Measurements from ENCODE around the gene EIF4G3. TPM values are rescaled to one million over a fixed set of nuclear protein-coding genes. Genes with fewer than 3 reads are reported as not detected.

The EIF4G3 gene
- total and polyA plus RNA-seq, 2 donors (not counting 1 experiment from before 2014, with no cell fraction given), result 33.6 to 76.0 TPM

GRCh38 chr1:20893931-20894330 is 282.8 kb downstream of the EIF4G3 start:
- Histone ChIP-seq H3K9me3 (ENCODE audit: control extremely low read depth in 1 of 3, control insufficient read depth in 2 of 3, insufficient read depth in 1 of 3, low read length in 2 of 3) (no peaks in the 10 kb centered on the region), H3K79me2 (ENCODE audit: control insufficient read depth, insufficient read depth, low read length) (no peaks in the 10 kb centered on the region), H3K4me1 (ENCODE audit: control insufficient read depth in 2 of 2, insufficient read depth in 2 of 2, low read length in 2 of 2) (no peaks in the 10 kb centered on the region), H3K9ac (ENCODE audit: low read length) (no peak overlapping the region), H2AFZ (ENCODE audit: insufficient read depth, low read depth, low read length, poor library complexity, severe bottlenecking) (no peak overlapping the region), H3K4me3 (ENCODE audit: control extremely low read depth in 1 of 5, extremely low read depth in 1 of 5, insufficient read depth in 1 of 5, low read depth in 2 of 5, low read length in 4 of 5) (no peak overlapping the region), H3K27ac (ENCODE audit: low read length in 2 of 2) (no peak overlapping the region), H3K36me3 (replicated peaks in 1 of 2; ENCODE audit: control extremely low read depth in 1 of 2, control insufficient read depth in 1 of 2, extremely low read depth in 1 of 2, insufficient read depth in 2 of 2, low read length in 1 of 2) (peaks cover 14 to 43% of the 10 kb centered on the region in 2 experiments), H3K27me3 (replicated peaks in 1 of 4; ENCODE audit: control extremely low read depth in 1 of 4, control insufficient read depth in 3 of 4, insufficient read depth in 4 of 4, low read length in 3 of 4) (no peaks in the 10 kb centered on the region), H3K4me2 (replicated peaks; ENCODE audit: low read depth, low read length, poor library complexity, severe bottlenecking) (no peak overlapping the region), H4K20me1 (ENCODE audit: control insufficient read depth, insufficient read depth, low read length, poor library complexity, severe bottlenecking) (no peaks in the 10 kb centered on the region)
- ChIA-PET POLR2A (no interaction called here), CTCF (no interaction called here)
- WGBS (ENCODE audit: insufficient coverage), result no CpG with 5 or more reads among the region's 1 CpG
- Mint-ChIP-seq H3K9me3 (ENCODE audit: insufficient read depth) (no peaks in the 10 kb centered on the region), H3K27ac (no peak overlapping the region), H3K4me1 (no peaks in the 10 kb centered on the region), H3K4me3 (no peak overlapping the region), H3K27me3 (no peaks in the 10 kb centered on the region)
- no peak for TF ChIP-seq CTCF (IDR thresholded peaks at IDR 0.05)
- no peak for TF ChIP-seq EZH2 (IDR thresholded peaks at IDR 0.05; ENCODE audit: borderline replicate concordance, insufficient read depth, low read depth, low read length, poor library complexity, severe bottlenecking)
- DNase-seq (no peak), ATAC-seq (ENCODE audit: low read depth) (no peak)
- intact Hi-C loops (cut with micrococcal nuclease), result no loop called here

DNA sequence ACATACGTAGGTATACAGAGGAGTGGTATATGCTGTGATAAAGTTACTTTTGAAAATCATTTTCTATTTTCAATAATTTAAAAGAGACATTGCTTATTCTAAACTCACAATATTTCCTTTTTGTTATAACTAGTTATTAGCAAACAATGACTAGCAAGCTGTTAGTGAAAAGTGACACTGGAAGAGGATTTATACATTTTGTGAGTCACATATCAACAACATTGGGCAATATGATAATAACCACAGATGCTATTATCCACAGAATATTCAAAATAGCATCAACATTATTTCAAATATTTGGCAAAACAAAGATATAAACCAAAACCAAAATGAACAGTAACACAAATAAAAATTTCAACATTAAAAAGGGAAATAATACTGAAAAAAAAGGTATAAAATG is 285.6 kb downstream of the EIF4G3 start:
- intact Hi-C loops (cut with micrococcal nuclease), result no loop called here
- DNase-seq, result no peak
- Mint-ChIP-seq H3K27ac (no peak overlapping the region), H3K4me1 (no peaks in the 10 kb centered on the region), H3K27me3 (no peaks in the 10 kb centered on the region), H3K9me3 (ENCODE audit: insufficient read depth) (no peaks in the 10 kb centered on the region), H3K4me3 (no peak overlapping the region)
- no peaks in the 10 kb centered on the region for H3K27me3 ChIP-seq (replicated peaks in 1 of 4; ENCODE audit: control extremely low read depth in 1 of 4, control insufficient read depth in 3 of 4, insufficient read depth in 4 of 4, low read length in 3 of 4)
- no peaks in the 10 kb centered on the region for H4K20me1 ChIP-seq (ENCODE audit: control insufficient read depth, insufficient read depth, low read length, poor library complexity, severe bottlenecking)
- peaks cover 14 to 40% of the 10 kb centered on the region in 2 experiments for H3K36me3 ChIP-seq (replicated peaks in 1 of 2; ENCODE audit: control extremely low read depth in 1 of 2, control insufficient read depth in 1 of 2, extremely low read depth in 1 of 2, insufficient read depth in 2 of 2, low read length in 1 of 2)
- H3K9me3 ChIP-seq (ENCODE audit: control extremely low read depth in 1 of 3, control insufficient read depth in 2 of 3, insufficient read depth in 1 of 3, low read length in 2 of 3), result no peaks in the 10 kb centered on the region
- no peak overlapping the region for H3K27ac ChIP-seq (ENCODE audit: low read length in 2 of 2)
- WGBS (ENCODE audit: insufficient coverage), result no CpG with 5 or more reads among the region's 1 CpG
- TF ChIP-seq EZH2 (IDR thresholded peaks at IDR 0.05; ENCODE audit: borderline replicate concordance, insufficient read depth, low read depth, low read length, poor library complexity, severe bottlenecking) (no peak), CTCF (IDR thresholded peaks at IDR 0.05) (no peak)
- POLR2A ChIA-PET, result no interaction called here
- H3K4me3 ChIP-seq (ENCODE audit: control extremely low read depth in 1 of 5, extremely low read depth in 1 of 5, insufficient read depth in 1 of 5, low read depth in 2 of 5, low read length in 4 of 5), result no peak overlapping the region
- H3K9ac ChIP-seq (ENCODE audit: low read length), result no peak overlapping the region
- no peak overlapping the region for H2AFZ ChIP-seq (ENCODE audit: insufficient read depth, low read depth, low read length, poor library complexity, severe bottlenecking)
- ATAC-seq (ENCODE audit: low read depth), result no peak
- H3K79me2 ChIP-seq (ENCODE audit: control insufficient read depth, insufficient read depth, low read length), result no peaks in the 10 kb centered on the region
- CTCF ChIA-PET, result interaction anchor here (0.5 kb wide), 1 partner anchor 355 kb away, joined by 3 read pairs; no protein-coding TSS in a partner anchor
- no peak overlapping the region for H3K4me2 ChIP-seq (replicated peaks; ENCODE audit: low read depth, low read length, poor library complexity, severe bottlenecking)
- H3K4me1 ChIP-seq (ENCODE audit: control insufficient read depth in 2 of 2, insufficient read depth in 2 of 2, low read length in 2 of 2), result no peaks in the 10 kb centered on the region
